Breast epithelium (tissue), 4 donors: ENCODE results near the gene TMEM63C. TPM values are rescaled to one million over a fixed set of nuclear protein-coding genes. Genes with fewer than 3 reads are reported as not detected.

Experiments
- DNase-seq, 2 donors: peaks; one replicate each; pipeline ENCODE4 v3.0.0-alpha.2; 2019; ENCODE audit warnings: low spot score in 2 of 2
- H3K27ac ChIP-seq, 2 donors: fragments of 200-600 bp; sonication (generic) in 1 of 2; one replicate each; pipeline ENCODE4 v1.5.1; 2016 to 2019; ENCODE audit warnings: mild to moderate bottlenecking in 1 of 2
- H3K27me3 ChIP-seq, 2 donors: fragments of 200-600 bp; sonication (generic) in 1 of 2; one replicate each; pipeline versions ENCODE4 v1.5.1 to v1.6.0; 2017 to 2019; ENCODE audit warnings: control low read depth in 1 of 2, mild to moderate bottlenecking in 1 of 2
- H3K36me3 ChIP-seq: fragments of 200-600 bp; one replicate; pipeline ENCODE4 v1.5.1; 2019
- H3K4me1 ChIP-seq, 2 donors: fragments of 200-600 bp; sonication (generic); one replicate each; pipeline ENCODE4 v1.5.1; 2016 to 2019; ENCODE audit warnings: control low read depth in 1 of 2
- H3K4me3 ChIP-seq, 3 donors: fragments of 200-600 bp; sonication (generic); 1 replicate in 2 of 3; 2 replicates in 1 of 3; pipeline ENCODE4 v1.5.1; 2016 to 2019; ENCODE audit warnings: mild to moderate bottlenecking in 3 of 3, moderate library complexity in 2 of 3
- H3K9me3 ChIP-seq, 2 donors: fragments of 200-600 bp; sonication (generic) in 1 of 2; one replicate each; pipeline ENCODE4 v1.5.1; 2016 to 2019; ENCODE audit warnings: control low read depth in 1 of 2
- CTCF ChIP-seq, 3 donors: fragments of 450-650 bp; IDR thresholded peaks; one replicate each; pipeline ENCODE4 v1.5.1; 2016 to 2017; ENCODE audit warnings: antibody characterized with exemption in 3 of 3, mild to moderate bottlenecking in 3 of 3, moderate library complexity in 3 of 3
- POLR2A ChIP-seq: fragments of 450-650 bp; IDR thresholded peaks from one replicate; pipeline ENCODE4 v1.6.1; 2016; ENCODE audit warnings: antibody characterized with exemption, mild to moderate bottlenecking, moderate library complexity
- POLR2AphosphoS5 ChIP-seq, 3 donors: sonication (generic); formaldehyde crosslinking; IDR thresholded peaks; one replicate each; pipeline ENCODE4 v1.6.1; 2017; ENCODE audit warnings: antibody characterized with exemption in 3 of 3
- intact Hi-C: fragments of 100-400 bp; cut with DNase I; formaldehyde crosslinking; loops from one replicate; pipeline ENCODE4 v1.15.1; 2023; ENCODE audit warnings: low total_unique reads
- total RNA-seq, 3 donors: library from RNA; depleted of rRNA; stranded (reverse); fragments of >200 nt; gene quantifications; one replicate each; pipeline ENCODE4 v1.1.0, GENCODE V29; 2016

TMEM63C gene
- total RNA-seq, 3 donors from 2014 or later, result 0.16 to 8.0 (median 3.9) TPM

- no peaks in the 10 kb centered on the region for H3K27me3 ChIP-seq
- no peak overlapping the region for H3K27ac ChIP-seq
- H3K4me1 ChIP-seq, result no peaks in the 10 kb centered on the region
- no peak for TF ChIP-seq POLR2AphosphoS5 (IDR thresholded peaks at IDR 0.05)
- TF ChIP-seq POLR2A, result no peak
- no peak for TF ChIP-seq CTCF (IDR thresholded peaks at IDR 0.05)
- intact Hi-C loops, result no loop called here
- H3K4me3 ChIP-seq, result no peak overlapping the region
- no peaks in the 10 kb centered on the region for H3K36me3 ChIP-seq
- DNase-seq, result no peak
- H3K9me3 ChIP-seq, result no peaks in the 10 kb centered on the region
These were observed 39.8 kb downstream of the TMEM63C start for GRCh38 chr14:77221241-77221871.

GRCh38 chr14:77222546-77223225, 41.1 kb downstream of the TMEM63C start:
- no peak for DNase-seq

GRCh38 chr14:77224212-77224611, 42.6 kb downstream of the TMEM63C start:
- Histone ChIP-seq H3K9me3 (no peaks in the 10 kb centered on the region), H3K36me3 (no peaks in the 10 kb centered on the region), H3K4me1 (no peaks in the 10 kb centered on the region), H3K27me3 (no peaks in the 10 kb centered on the region), H3K27ac (no peak overlapping the region), H3K4me3 (no peak overlapping the region)
- DNase-seq, result no peak
- intact Hi-C loops, result no loop called here
- TF ChIP-seq POLR2A, result no peak
- TF ChIP-seq CTCF (IDR thresholded peaks at IDR 0.05), result no peak
- no peak for TF ChIP-seq POLR2AphosphoS5 (IDR thresholded peaks at IDR 0.05)

More at GRCh38 chr14:77222546-77223225, 41.1 kb downstream of the TMEM63C start:
- Histone ChIP-seq H3K27ac (no peak overlapping the region), H3K36me3 (no peaks in the 10 kb centered on the region), H3K4me1 (no peaks in the 10 kb centered on the region), H3K9me3 (no peaks in the 10 kb centered on the region), H3K27me3 (no peaks in the 10 kb centered on the region), H3K4me3 (no peak overlapping the region)
- intact Hi-C loops, result no loop called here
- no peak for TF ChIP-seq POLR2AphosphoS5 (IDR thresholded peaks at IDR 0.05)
- no peak for TF ChIP-seq POLR2A
- no peak for TF ChIP-seq CTCF (IDR thresholded peaks at IDR 0.05)

GRCh38 chr14:77225254-77225653, 43.7 kb downstream of the TMEM63C start:
- Histone ChIP-seq H3K4me3 (no peak overlapping the region), H3K27me3 (no peaks in the 10 kb centered on the region)
- intact Hi-C loops, result no loop called here

More at GRCh38 chr14:77225254-77225653, 43.7 kb downstream of the TMEM63C start:
- no peaks in the 10 kb centered on the region for H3K9me3 ChIP-seq
- no peak for DNase-seq
- H3K27ac ChIP-seq, result no peak overlapping the region
- H3K36me3 ChIP-seq, result no peaks in the 10 kb centered on the region
- no peak for TF ChIP-seq POLR2A
- no peak for TF ChIP-seq CTCF (IDR thresholded peaks at IDR 0.05)
- no peak for TF ChIP-seq POLR2AphosphoS5 (IDR thresholded peaks at IDR 0.05)
- H3K4me1 ChIP-seq, result no peaks in the 10 kb centered on the region
